GM23338 (cell line): ENCODE results near the gene PCMT1. TPM values are rescaled to one million over a fixed set of nuclear protein-coding genes. Genes with fewer than 3 reads are reported as not detected.

Source experiments
- ATAC-seq: fragments of 200-7000 bp; cut with Tn5 transposase; 3 replicates; pipeline ENCODE4 v1.9.1; 2020
- DNase-seq: peaks from one replicate; pipeline ENCODE4 v3.0.0-alpha.2; 2015; ENCODE audit warnings: low spot score
- H2AFZ ChIP-seq: fragments of 200-600 bp; sonication (generic); 2 replicates; pipeline ENCODE4 v1.8.0; 2016; ENCODE audit warnings: antibody characterized with exemption, mild to moderate bottlenecking, moderate library complexity
- H3F3A ChIP-seq: fragments of 200-600 bp; sonication (generic); replicated peaks from 2 replicates; pipeline ENCODE4 v1.8.0; 2017; ENCODE audit warnings: antibody characterized with exemption, mixed run types, low read depth
- H3K27ac ChIP-seq: fragments of 200-600 bp; sonication (generic); 2 replicates; pipeline ENCODE4 v1.6.1; 2016; ENCODE audit warnings: low read depth
- H3K27me3 ChIP-seq: fragments of 200-600 bp; sonication (generic); 2 replicates; pipeline ENCODE4 v1.8.0; 2016; ENCODE audit warnings: mild to moderate bottlenecking, mixed run types, moderate library complexity; ENCODE audit not compliant: insufficient read depth
- H3K36me3 ChIP-seq: fragments of 200-600 bp; sonication (generic); 2 replicates; pipeline ENCODE4 v1.8.0; 2016; ENCODE audit warnings: mild to moderate bottlenecking; ENCODE audit not compliant: insufficient read depth
- H3K4me1 ChIP-seq: fragments of 200-600 bp; sonication (generic); 2 replicates; pipeline ENCODE4 v1.8.0; 2016; ENCODE audit warnings: mild to moderate bottlenecking, moderate library complexity; ENCODE audit not compliant: insufficient read depth
- H3K4me2 ChIP-seq: fragments of 200-600 bp; sonication (generic); 2 replicates; pipeline ENCODE4 v1.7.1; 2017; ENCODE audit warnings: mixed run types
- H3K4me3 ChIP-seq: fragments of 200-600 bp; sonication (generic); 2 replicates; pipeline ENCODE4 v1.6.1; 2016; ENCODE audit warnings: mixed run types
- H3K79me2 ChIP-seq: fragments of 200-600 bp; sonication (generic); replicated peaks from 2 replicates; pipeline ENCODE4 v1.8.0; 2017; ENCODE audit warnings: mild to moderate bottlenecking; ENCODE audit not compliant: insufficient read depth
- H3K9me2 ChIP-seq: fragments of 200-600 bp; sonication (generic); 2 replicates; pipeline ENCODE4 v1.8.0; 2017; ENCODE audit not compliant: insufficient read depth
- H4K20me1 ChIP-seq: fragments of 200-600 bp; sonication (generic); replicated peaks from 2 replicates; pipeline ENCODE4 v1.8.0; 2017; ENCODE audit warnings: mild to moderate bottlenecking; ENCODE audit not compliant: insufficient read depth
- H3K27ac Mint-ChIP-seq: 2 replicates; pipeline ENCODE4 v1.8.0; 2020; ENCODE audit warnings: inconsistent platforms, mild to moderate bottlenecking, moderate library complexity, mixed read lengths
- H3K27me3 Mint-ChIP-seq: 3 replicates; pipeline ENCODE4 v1.8.0; 2022; ENCODE audit warnings: low read depth, mild to moderate bottlenecking, moderate library complexity, mixed read lengths, inconsistent platforms; ENCODE audit not compliant: insufficient read depth, poor library complexity
- H3K36me3 Mint-ChIP-seq: 3 replicates; pipeline ENCODE4 v1.8.0; 2021; ENCODE audit warnings: low read depth, mild to moderate bottlenecking, inconsistent platforms, moderate library complexity, mixed read lengths
- H3K4me1 Mint-ChIP-seq: 3 replicates; pipeline ENCODE4 v1.8.0; 2020; ENCODE audit warnings: mild to moderate bottlenecking, inconsistent platforms, mixed read lengths
- H3K4me3 Mint-ChIP-seq: 3 replicates; pipeline ENCODE4 v1.8.0; 2021; ENCODE audit warnings: moderate library complexity, mild to moderate bottlenecking, inconsistent platforms, mixed read lengths
- H3K9me3 Mint-ChIP-seq: 3 replicates; pipeline ENCODE4 v1.8.0; 2020; ENCODE audit warnings: moderate library complexity, mild to moderate bottlenecking, inconsistent platforms, mixed read lengths
- CREB1 ChIP-seq: fragments of 250-450 bp; sonication (Bioruptor Pico); IDR thresholded peaks from 2 replicates; pipeline ENCODE4 v1.5.0; 2020; ENCODE audit warnings: low read depth, mild to moderate bottlenecking, moderate library complexity
- EZH2 ChIP-seq: fragments of 200-600 bp; sonication (generic); IDR thresholded peaks from one replicate; pipeline ENCODE4 v1.8.0; 2017; ENCODE audit warnings: antibody characterized with exemption, mild to moderate bottlenecking, low read depth; ENCODE audit not compliant: unreplicated experiment
- EZH2phosphoT487 ChIP-seq: fragments of 200-600 bp; sonication (generic); IDR thresholded peaks from one replicate; pipeline ENCODE4 v1.8.1; 2018; ENCODE audit warnings: antibody characterized with exemption; ENCODE audit not compliant: unreplicated experiment
- JUNB ChIP-seq: IDR thresholded peaks from one replicate; pipeline ENCODE4 v1.6.1; 2016; ENCODE audit warnings: antibody characterized with exemption; ENCODE audit not compliant: unreplicated experiment
- STAT1 ChIP-seq: IDR thresholded peaks from one replicate; pipeline ENCODE4 v1.6.1; 2016; ENCODE audit warnings: antibody characterized with exemption; ENCODE audit not compliant: unreplicated experiment
- polyA plus RNA-seq: library from polyadenylated mRNA; unstranded; fragments of >200 nt; fragmentation: Nextera tagmentation; extraction: Ambion mirVana; gene quantifications from 2 replicates; pipeline ENCODE4 v1.2.1, GENCODE V29; 2016
- total RNA-seq: library from RNA; depleted of rRNA; stranded (reverse); fragments of >200 nt; shearing (Covaris generic); gene quantifications from 2 replicates; pipeline ENCODE4 v1.2.3, GENCODE V29; 2014
- TF ChIP-seq, protein P1 (sequence below): fragments of 250-450 bp; sonication (Bioruptor Pico); IDR thresholded peaks from 2 replicates; pipeline ENCODE4 v1.5.0; 2020; ENCODE audit warnings: mild to moderate bottlenecking, moderate library complexity

PCMT1 gene
- total and polyA plus RNA-seq, 2 experiments from 2014 or later: 87.6 to 168 TPM

DNA sequence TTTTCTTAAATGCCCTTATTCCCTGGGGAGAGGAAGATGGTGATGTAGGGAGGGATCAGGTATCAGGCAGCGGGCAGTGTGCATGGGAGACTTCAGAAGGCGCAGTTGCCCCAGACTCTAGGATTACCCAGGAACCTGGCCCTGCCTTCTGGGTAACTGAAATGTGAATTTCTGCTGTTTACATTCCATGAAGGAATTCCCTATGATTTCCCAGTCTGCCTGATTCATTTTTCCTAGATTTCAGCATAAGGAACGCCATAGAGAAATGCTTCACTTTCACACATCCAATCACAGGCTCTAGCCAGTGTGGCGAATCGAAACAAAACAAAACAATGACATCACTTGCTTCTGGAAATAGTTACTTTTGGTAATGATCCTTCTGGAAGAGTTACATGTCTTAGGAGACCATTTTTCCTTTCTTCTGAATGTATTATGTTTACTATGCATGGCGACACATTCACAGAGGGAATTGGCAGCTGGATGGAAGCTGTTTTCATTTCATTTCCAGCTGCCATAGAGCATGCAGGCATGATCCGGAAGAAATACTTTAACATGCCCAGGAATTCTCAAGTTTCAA lies 81.3 kb downstream of the PCMT1 start:
- H2AFZ ChIP-seq: no peak overlapping the region

DNA sequence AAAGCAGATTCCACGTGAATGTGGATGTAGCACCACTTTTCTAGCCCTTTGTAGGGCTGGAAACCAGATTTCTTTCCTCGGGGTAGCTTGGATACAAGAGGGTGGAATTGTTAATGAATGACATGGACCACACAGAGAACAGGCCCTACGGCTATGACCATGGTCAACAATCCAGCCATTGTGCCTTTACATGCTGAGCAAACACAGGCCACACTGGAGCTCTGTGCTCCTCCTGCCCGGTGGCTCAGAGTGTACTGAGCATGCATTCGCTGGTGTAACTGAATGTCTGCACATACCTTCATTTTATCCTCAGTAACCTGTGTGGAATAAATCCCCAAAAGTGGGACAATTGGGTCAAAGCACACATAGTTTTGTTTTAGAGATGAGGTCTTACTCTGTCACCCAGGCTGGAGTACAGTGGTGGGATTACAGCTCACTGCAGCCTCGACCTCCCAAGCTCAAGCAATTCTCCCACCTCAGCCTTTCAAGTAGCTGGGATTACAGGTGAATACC lies 81.8 kb downstream of the PCMT1 start:
- Histone ChIP-seq H3K9me2 (no peaks in the 10 kb centered on the region), H3K36me3 (no peaks in the 10 kb centered on the region), H2AFZ (no peak overlapping the region), H3K4me3 (no peak overlapping the region), H3K79me2 (no peaks in the 10 kb centered on the region), H4K20me1 (no peaks in the 10 kb centered on the region; the same call in 1 of the 2 replicates), H3K4me2 (no peak overlapping the region), H3F3A (no peaks in the 10 kb centered on the region), H3K27me3 (no peaks in the 10 kb centered on the region), H3K4me1 (no peaks in the 10 kb centered on the region), H3K27ac (no peak overlapping the region)
- no peak for TF ChIP-seq EZH2
- TF ChIP-seq EZH2phosphoT487: no peak
- TF ChIP-seq, protein P1, sequence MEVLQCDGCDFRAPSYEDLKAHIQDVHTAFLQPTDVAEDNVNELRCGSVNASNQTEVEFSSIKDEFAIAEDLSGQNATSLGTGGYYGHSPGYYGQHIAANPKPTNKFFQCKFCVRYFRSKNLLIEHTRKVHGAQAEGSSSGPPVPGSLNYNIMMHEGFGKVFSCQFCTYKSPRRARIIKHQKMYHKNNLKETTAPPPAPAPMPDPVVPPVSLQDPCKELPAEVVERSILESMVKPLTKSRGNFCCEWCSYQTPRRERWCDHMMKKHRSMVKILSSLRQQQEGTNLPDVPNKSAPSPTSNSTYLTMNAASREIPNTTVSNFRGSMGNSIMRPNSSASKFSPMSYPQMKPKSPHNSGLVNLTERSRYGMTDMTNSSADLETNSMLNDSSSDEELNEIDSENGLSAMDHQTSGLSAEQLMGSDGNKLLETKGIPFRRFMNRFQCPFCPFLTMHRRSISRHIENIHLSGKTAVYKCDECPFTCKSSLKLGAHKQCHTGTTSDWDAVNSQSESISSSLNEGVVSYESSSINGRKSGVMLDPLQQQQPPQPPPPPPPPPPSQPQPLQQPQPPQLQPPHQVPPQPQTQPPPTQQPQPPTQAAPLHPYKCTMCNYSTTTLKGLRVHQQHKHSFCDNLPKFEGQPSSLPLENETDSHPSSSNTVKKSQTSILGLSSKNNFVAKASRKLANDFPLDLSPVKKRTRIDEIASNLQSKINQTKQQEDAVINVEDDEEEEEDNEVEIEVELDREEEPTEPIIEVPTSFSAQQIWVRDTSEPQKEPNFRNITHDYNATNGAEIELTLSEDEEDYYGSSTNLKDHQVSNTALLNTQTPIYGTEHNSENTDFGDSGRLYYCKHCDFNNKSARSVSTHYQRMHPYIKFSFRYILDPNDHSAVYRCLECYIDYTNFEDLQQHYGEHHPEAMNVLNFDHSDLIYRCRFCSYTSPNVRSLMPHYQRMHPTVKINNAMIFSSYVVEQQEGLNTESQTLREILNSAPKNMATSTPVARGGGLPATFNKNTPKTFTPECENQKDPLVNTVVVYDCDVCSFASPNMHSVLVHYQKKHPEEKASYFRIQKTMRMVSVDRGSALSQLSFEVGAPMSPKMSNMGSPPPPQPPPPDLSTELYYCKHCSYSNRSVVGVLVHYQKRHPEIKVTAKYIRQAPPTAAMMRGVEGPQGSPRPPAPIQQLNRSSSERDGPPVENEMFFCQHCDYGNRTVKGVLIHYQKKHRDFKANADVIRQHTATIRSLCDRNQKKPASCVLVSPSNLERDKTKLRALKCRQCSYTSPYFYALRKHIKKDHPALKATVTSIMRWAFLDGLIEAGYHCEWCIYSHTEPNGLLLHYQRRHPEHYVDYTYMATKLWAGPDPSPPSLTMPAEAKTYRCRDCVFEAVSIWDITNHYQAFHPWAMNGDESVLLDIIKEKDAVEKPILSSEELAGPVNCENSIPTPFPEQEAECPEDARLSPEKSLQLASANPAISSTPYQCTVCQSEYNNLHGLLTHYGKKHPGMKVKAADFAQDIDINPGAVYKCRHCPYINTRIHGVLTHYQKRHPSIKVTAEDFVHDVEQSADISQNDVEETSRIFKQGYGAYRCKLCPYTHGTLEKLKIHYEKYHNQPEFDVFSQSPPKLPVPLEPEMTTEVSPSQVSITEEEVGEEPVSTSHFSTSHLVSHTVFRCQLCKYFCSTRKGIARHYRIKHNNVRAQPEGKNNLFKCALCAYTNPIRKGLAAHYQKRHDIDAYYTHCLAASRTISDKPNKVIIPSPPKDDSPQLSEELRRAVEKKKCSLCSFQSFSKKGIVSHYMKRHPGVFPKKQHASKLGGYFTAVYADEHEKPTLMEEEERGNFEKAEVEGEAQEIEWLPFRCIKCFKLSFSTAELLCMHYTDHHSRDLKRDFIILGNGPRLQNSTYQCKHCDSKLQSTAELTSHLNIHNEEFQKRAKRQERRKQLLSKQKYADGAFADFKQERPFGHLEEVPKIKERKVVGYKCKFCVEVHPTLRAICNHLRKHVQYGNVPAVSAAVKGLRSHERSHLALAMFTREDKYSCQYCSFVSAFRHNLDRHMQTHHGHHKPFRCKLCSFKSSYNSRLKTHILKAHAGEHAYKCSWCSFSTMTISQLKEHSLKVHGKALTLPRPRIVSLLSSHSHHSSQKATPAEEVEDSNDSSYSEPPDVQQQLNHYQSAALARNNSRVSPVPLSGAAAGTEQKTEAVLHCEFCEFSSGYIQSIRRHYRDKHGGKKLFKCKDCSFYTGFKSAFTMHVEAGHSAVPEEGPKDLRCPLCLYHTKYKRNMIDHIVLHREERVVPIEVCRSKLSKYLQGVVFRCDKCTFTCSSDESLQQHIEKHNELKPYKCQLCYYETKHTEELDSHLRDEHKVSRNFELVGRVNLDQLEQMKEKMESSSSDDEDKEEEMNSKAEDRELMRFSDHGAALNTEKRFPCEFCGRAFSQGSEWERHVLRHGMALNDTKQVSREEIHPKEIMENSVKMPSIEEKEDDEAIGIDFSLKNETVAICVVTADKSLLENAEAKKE (CRISPR knock-in tag): no peak
- no peak for TF ChIP-seq CREB1
- H3K36me3 Mint-ChIP-seq: no peaks in the 10 kb centered on the region; the same call in 2 of the 3 replicates
- H3K27me3 Mint-ChIP-seq: no peaks in the 10 kb centered on the region
- H3K27ac Mint-ChIP-seq: no peak overlapping the region
- H3K9me3 Mint-ChIP-seq: 0 out of 3 replicates have a peak, but pooled peaks cover 4% of the 10 kb centered on the region
- DNase-seq (no peak), ATAC-seq (no peak)
- H3K4me3 Mint-ChIP-seq: no peak overlapping the region
- no peaks in the 10 kb centered on the region for H3K4me1 Mint-ChIP-seq

More for the DNA sequence above, 81.3 kb downstream of the PCMT1 start:
- H3K36me3 ChIP-seq: no peaks in the 10 kb centered on the region
- Mint-ChIP-seq H3K4me1 (no peaks in the 10 kb centered on the region), H3K4me3 (no peak overlapping the region), H3K27me3 (no peaks in the 10 kb centered on the region), H3K36me3 (no peaks in the 10 kb centered on the region; the same call in 2 of the 3 replicates), H3K9me3 (0 out of 3 replicates have a peak, but pooled peaks cover 4% of the 10 kb centered on the region), H3K27ac (no peak overlapping the region)
- no peak for DNase-seq
- H4K20me1 ChIP-seq: no peaks in the 10 kb centered on the region; the same call in 1 of the 2 replicates
- ATAC-seq: no peak
- no peaks in the 10 kb centered on the region for H3F3A ChIP-seq
- H3K27ac ChIP-seq: no peak overlapping the region
- H3K79me2 ChIP-seq: no peaks in the 10 kb centered on the region
- TF ChIP-seq CREB1 (no peak), JUNB (no peak), STAT1 (no peak)
- no peaks in the 10 kb centered on the region for H3K27me3 ChIP-seq
- H3K4me1 ChIP-seq: no peaks in the 10 kb centered on the region
- no peak overlapping the region for H3K4me3 ChIP-seq
- no peak overlapping the region for H3K4me2 ChIP-seq
- no peaks in the 10 kb centered on the region for H3K9me2 ChIP-seq
